IMR-90 (cell line): ENCODE data around the gene EBI3. TPM values are rescaled to one million over a fixed set of nuclear protein-coding genes. Genes with fewer than 3 reads are reported as not detected.

Source experiments
- ATAC-seq: fragments of 200-7000 bp; cut with Tn5 transposase; 2 replicates; pipeline ENCODE4 v1.9.1; 2020; ENCODE audit warnings: low read depth, mild to moderate bottlenecking, moderate library complexity
- BruUV-seq: library from RNA; stranded (reverse); fragments of 400-500 nt; replicated peaks from 2 replicates; lab custom pipeline; 2021; lab: Mats Ljungman, UMichigan
- CTCF ChIA-PET: fragments of 300-600 bp; formaldehyde crosslinking; extraction: SDS; loops from one replicate; lab custom pipeline; 2021; ENCODE audit warnings: antibody characterized with exemption; lab: Yijun Ruan, JAX
- POLR2A ChIA-PET: fragments of 300-600 bp; sonication (Branson Sonifier 250); formaldehyde crosslinking; loops from one replicate; lab custom pipeline; 2022; ENCODE audit warnings: antibody characterized with exemption; ENCODE audit not compliant: unreplicated experiment; lab: Charles Lee
- DNase-seq: peaks from one replicate; pipeline ENCODE4 v3.0.0; 2013
- H2AFZ ChIP-seq: replicated peaks from 2 replicates; pipeline ENCODE3; 2013; ENCODE audit warnings: low read length, mild to moderate bottlenecking; ENCODE audit not compliant: poor library complexity
- H2AK5ac ChIP-seq: 2 replicates; pipeline ENCODE4 v1.6.1; 2013; ENCODE audit warnings: low read depth, low read length, inconsistent platforms
- H2AK9ac ChIP-seq: replicated peaks from 2 replicates; pipeline ENCODE3; 2013; ENCODE audit warnings: mild to moderate bottlenecking, low read depth, low read length, moderate library complexity; ENCODE audit not compliant: poor library complexity
- H2BK120ac ChIP-seq: 2 replicates; pipeline ENCODE4 v1.6.1; 2013; ENCODE audit warnings: low read depth, low read length, inconsistent platforms
- H2BK15ac ChIP-seq: 3 replicates; pipeline ENCODE4 v1.6.1; 2013; ENCODE audit warnings: low read depth, low read length, inconsistent platforms
- H2BK20ac ChIP-seq: 2 replicates; pipeline ENCODE4 v1.6.1; 2013; ENCODE audit warnings: low read depth, mild to moderate bottlenecking, inconsistent platforms, low read length, moderate library complexity
- H2BK5ac ChIP-seq: 2 replicates; pipeline ENCODE4 v1.6.1; 2013; ENCODE audit warnings: mild to moderate bottlenecking, low read depth, low read length, inconsistent platforms; ENCODE audit not compliant: poor library complexity, severe bottlenecking
- H3K14ac ChIP-seq: replicated peaks from 2 replicates; pipeline ENCODE4 v1.6.1; 2013; ENCODE audit warnings: low read depth, low read length, inconsistent platforms
- H3K18ac ChIP-seq: 2 replicates; pipeline ENCODE4 v1.6.1; 2013; ENCODE audit warnings: low read depth, low read length, control low read depth
- H3K23ac ChIP-seq: 2 replicates; pipeline ENCODE4 v1.6.1; 2013; ENCODE audit warnings: low read depth, low read length, inconsistent platforms
- H3K27ac ChIP-seq: 2 replicates; pipeline ENCODE4 v1.5.1; 2013; ENCODE audit warnings: mild to moderate bottlenecking, control low read depth, low read length; ENCODE audit not compliant: insufficient read depth
- H3K27me3 ChIP-seq: 2 replicates; pipeline ENCODE4 v1.6.1; 2013; ENCODE audit warnings: low read length; ENCODE audit not compliant: control insufficient read depth, insufficient read depth
- H3K36me3 ChIP-seq: 2 replicates; pipeline ENCODE4 v1.6.1; 2013; ENCODE audit warnings: low read length, mixed read lengths; ENCODE audit not compliant: control insufficient read depth, insufficient read depth
- H3K4ac ChIP-seq: 2 replicates; pipeline ENCODE4 v1.6.1; 2013; ENCODE audit warnings: low read depth, low read length, inconsistent platforms
- H3K4me1 ChIP-seq: 2 replicates; pipeline ENCODE4 v1.6.1; 2013; ENCODE audit warnings: low read length, mixed read lengths; ENCODE audit not compliant: control insufficient read depth, insufficient read depth
- H3K4me2 ChIP-seq: 2 replicates; pipeline ENCODE4 v1.6.1; 2013; ENCODE audit warnings: low read depth, mild to moderate bottlenecking, control low read depth, low read length, moderate library complexity
- H3K4me3 ChIP-seq: 2 replicates; pipeline ENCODE4 v1.5.1; 2013; ENCODE audit warnings: low read depth, mild to moderate bottlenecking, control low read depth, low read length, moderate library complexity; ENCODE audit not compliant: insufficient read depth
- H3K56ac ChIP-seq: 2 replicates; pipeline ENCODE4 v1.6.1; 2013; ENCODE audit warnings: low read length, inconsistent platforms; ENCODE audit not compliant: insufficient read depth; ENCODE audit errors: extremely low read depth
- H3K79me1 ChIP-seq, 2 experiments: 2 replicates each; pipeline ENCODE4 v1.6.1; 2013; ENCODE audit warnings: low read length in 2 of 2, inconsistent platforms in 1 of 2, low read depth in 1 of 2
- H3K9ac ChIP-seq: 2 replicates; pipeline ENCODE4 v1.6.1; 2013; ENCODE audit warnings: low read depth, low read length, control low read depth
- H3K9me1 ChIP-seq: 2 replicates; pipeline ENCODE4 v1.6.1; 2013; ENCODE audit warnings: low read length, inconsistent platforms; ENCODE audit not compliant: insufficient read depth
- H3K9me3 ChIP-seq: 2 replicates; pipeline ENCODE4 v1.6.1; 2013; ENCODE audit warnings: low read length; ENCODE audit not compliant: control insufficient read depth, insufficient read depth
- H4K20me1 ChIP-seq: 2 replicates; pipeline ENCODE4 v1.6.1; 2013; ENCODE audit warnings: low read length, inconsistent platforms; ENCODE audit not compliant: insufficient read depth
- H4K5ac ChIP-seq: 2 replicates; pipeline ENCODE4 v1.6.1; 2013; ENCODE audit warnings: mild to moderate bottlenecking, low read depth, low read length, control low read depth
- H4K8ac ChIP-seq, 2 experiments: 2 replicates each; pipeline ENCODE4 v1.6.1; 2013; ENCODE audit warnings: low read depth in 2 of 2, low read length in 2 of 2, control low read depth in 1 of 2, inconsistent platforms in 1 of 2
- H4K91ac ChIP-seq: 2 replicates; pipeline ENCODE4 v1.6.1; 2013; ENCODE audit warnings: low read depth, low read length, inconsistent platforms; ENCODE audit not compliant: insufficient read depth
- CEBPB ChIP-seq: IDR thresholded peaks from 2 replicates; pipeline ENCODE4 v1.6.1; 2012; ENCODE audit warnings: low read depth, low read length, improper control_type of control experiment
- CHD1 ChIP-seq: IDR thresholded peaks from 2 replicates; pipeline ENCODE4 v1.6.1; 2012; ENCODE audit warnings: low read depth, low read length, improper control_type of control experiment
- ELK1 ChIP-seq: fragments of 150-350 bp; IDR thresholded peaks from 2 replicates; pipeline ENCODE4 v1.6.1; 2016; ENCODE audit warnings: low read depth, mild to moderate bottlenecking, low read length, moderate library complexity, borderline replicate concordance
- FOS ChIP-seq: fragments of 150-350 bp; IDR thresholded peaks from 2 replicates; pipeline ENCODE4 v1.6.1; 2016; ENCODE audit warnings: low read depth, low read length
- MAFK ChIP-seq: IDR thresholded peaks from 2 replicates; pipeline ENCODE4 v1.6.1; 2012; ENCODE audit warnings: low read depth, low read length, improper control_type of control experiment
- MAZ ChIP-seq: IDR thresholded peaks from 2 replicates; pipeline ENCODE4 v1.6.1; 2012; ENCODE audit warnings: low read depth, mild to moderate bottlenecking, low read length, improper control_type of control experiment, moderate library complexity, borderline replicate concordance
- MXI1 ChIP-seq: IDR thresholded peaks from 2 replicates; pipeline ENCODE4 v1.6.1; 2012; ENCODE audit warnings: low read depth, mild to moderate bottlenecking, low read length, moderate library complexity, borderline replicate concordance
- NFE2L2 ChIP-seq: fragments of 150-350 bp; IDR thresholded peaks from 2 replicates; pipeline ENCODE4 v1.6.1; 2016; ENCODE audit warnings: low read depth, mild to moderate bottlenecking, low read length
- POLR2A ChIP-seq: IDR thresholded peaks from 2 replicates; pipeline ENCODE4 v1.6.1; 2012; ENCODE audit warnings: mild to moderate bottlenecking, low read depth, low read length
- RAD21 ChIP-seq: IDR thresholded peaks from 2 replicates; pipeline ENCODE4 v1.6.1; 2012; ENCODE audit warnings: low read length, improper control_type of control experiment
- RCOR1 ChIP-seq: IDR thresholded peaks from 2 replicates; pipeline ENCODE4 v1.6.1; 2012; ENCODE audit warnings: mild to moderate bottlenecking, low read length, improper control_type of control experiment; ENCODE audit not compliant: insufficient replicate concordance
- RFX5 ChIP-seq: IDR thresholded peaks from 2 replicates; pipeline ENCODE4 v1.8.0; 2012; ENCODE audit warnings: low read depth, mild to moderate bottlenecking, low read length, moderate library complexity
- SMC3 ChIP-seq: fragments of 150-350 bp; IDR thresholded peaks from 2 replicates; pipeline ENCODE4 v1.6.1; 2016; ENCODE audit warnings: low read depth, mild to moderate bottlenecking, antibody characterized with exemption, low read length, moderate library complexity
- USF2 ChIP-seq: fragments of 150-350 bp; IDR thresholded peaks from 2 replicates; pipeline ENCODE4 v1.6.1; 2017; ENCODE audit warnings: mild to moderate bottlenecking, antibody characterized with exemption, low read length, low read depth
- WGBS, 2 experiments: methylation state at CpG; one replicate each; pipeline versions ENCODE4 v1.1.5 to v1.1.7; 2013; ENCODE audit warnings: missing lambda C conversion rate in 2 of 2; ENCODE audit not compliant: insufficient read length in 1 of 2; ENCODE audit errors: extremely low coverage in 2 of 2; 5-methylcytosine and 5-hydroxymethylcytosine counted together
- dilution Hi-C: fragments of 300-500 bp; cut with HindIII; formaldehyde crosslinking; loops from one replicate; pipeline ENCODE4 v1.14.3; 2018; ENCODE audit warnings: low sequenced_read_pairs; ENCODE audit not compliant: unreplicated experiment
- in situ Hi-C: fragments of 300-500 bp; cut with MboI; formaldehyde crosslinking; loops from 3 replicates; pipeline ENCODE4 v1.14.3; 2019; ENCODE audit warnings: low sequenced_read_pairs, inconsistent platforms, mixed read lengths
- intact Hi-C: fragments of 100-400 bp; cut with micrococcal nuclease; formaldehyde crosslinking; loops from 2 replicates; pipeline ENCODE4 v1.10.0; 2022
- polyA plus RNA-seq, 3 experiments: library from polyadenylated mRNA; depleted of rRNA; stranded (reverse); fragments of >200 nt; gene quantifications; 2 replicates each; pipeline ENCODE4 v1.2.3, GENCODE V29; 2012; ENCODE audit warnings: low replicate concordance in 1 of 3
- total RNA-seq: library from RNA; depleted of rRNA; stranded (reverse); fragments of >200 nt; gene quantifications from 2 replicates; pipeline ENCODE4 v1.2.3, GENCODE V29; 2012

The EBI3 gene
- total and polyA plus RNA-seq, 2 of the 4 experiments (the other 2 are of a cell fraction) = 0.36 to 2.7 TPM

DNA sequence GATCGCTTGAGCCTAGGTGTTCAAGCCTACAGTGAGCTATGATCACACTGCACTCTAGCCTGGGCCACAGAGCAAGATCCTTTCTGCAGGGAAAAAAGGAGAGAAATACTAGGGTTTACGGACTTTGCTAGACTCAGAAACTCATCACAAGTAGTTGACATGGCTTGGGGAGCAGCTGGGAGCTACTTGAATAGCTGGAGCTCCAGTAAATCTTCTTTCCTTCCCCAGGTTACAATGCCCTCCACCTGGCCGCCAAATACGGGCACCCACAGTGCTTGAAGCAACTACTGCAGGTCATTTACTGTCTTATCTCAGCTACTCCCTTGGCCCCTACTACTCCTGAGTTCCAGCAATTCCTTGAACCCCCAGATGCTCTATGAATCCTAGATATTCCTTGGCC, 27.5 kb upstream of the EBI3 start:
- TF ChIP-seq RFX5 (no peak), RCOR1 (no peak), SMC3 (no peak), USF2 (no peak), MXI1 (no peak), MAFK (no peak), POLR2A (no peak), FOS (no peak), CHD1 (no peak), ELK1 (no peak), RAD21 (no peak), MAZ (no peak), CEBPB (no peak), NFE2L2 (no peak)
- Histone ChIP-seq H3K23ac (no peak overlapping the region), H4K5ac (no peak overlapping the region), H4K20me1 (no peaks in the 10 kb centered on the region; the same call in 1 of the 2 replicates), H3K14ac (no peak overlapping the region), H4K91ac (no peak overlapping the region), H2BK120ac (no peak overlapping the region), H3K9ac (no peak overlapping the region), H2BK20ac (no peak overlapping the region), H2BK15ac (no peak overlapping the region), H3K36me3 (no peaks in the 10 kb centered on the region), H3K4me1 (no peaks in the 10 kb centered on the region), H3K4ac (no peak overlapping the region), H3K56ac (no peak overlapping the region), H3K18ac (no peak overlapping the region), H3K79me1 (no peaks in the 10 kb centered on the region), H2AK5ac (no peak overlapping the region), H2AFZ (no peak overlapping the region), H3K9me3 (no peaks in the 10 kb centered on the region), H3K27ac (no peak overlapping the region), H3K4me2 (no peak overlapping the region), H3K27me3 (peaks cover 40% of the 10 kb centered on the region), H4K8ac (no peak overlapping the region), H3K4me3 (no peak overlapping the region), H2AK9ac (no peak overlapping the region), H2BK5ac (no peak overlapping the region), H3K9me1 (no peaks in the 10 kb centered on the region)
- in situ Hi-C loops = no loop called here
- WGBS, 2 experiments = 78% methylated on average over 2 of the region's 4 CpGs; no CpG with 5 or more reads in 1 of the 2 experiments
- DNase-seq (no peak), ATAC-seq (no peak)
- intact Hi-C loops = loop anchor here (10.0 kb wide), 1 partner anchor 537 kb away; no protein-coding TSS in a partner anchor
- ChIA-PET POLR2A (no interaction called here), CTCF (interaction anchor here (0.7 to 1.7 kb wide), 2 partner anchors 62 to 214 kb away, joined by 5 to 11 read pairs; no protein-coding TSS in a partner anchor)
- no TSS peak for BruUV-seq
- dilution Hi-C loops = no loop called here
